Karpas-422 (cell line): ENCODE measurements around the gene LMBR1. TPM values are rescaled to one million over a fixed set of nuclear protein-coding genes. Genes with fewer than 3 reads are reported as not detected.
"Not testable (repeated sequence)": the region's sequence is repeated elsewhere in the genome, so short reads cannot be mapped to it uniquely, and the experiment has no call there.

ENCODE experiments used
- DNase-seq: peaks from one replicate; pipeline ENCODE4 v3.0.0-alpha.2; 2015
- H2AFZ ChIP-seq: fragments of 200-600 bp; sonication (generic); 2 replicates; pipeline ENCODE4 v1.6.1; 2014; ENCODE audit warnings: antibody characterized with exemption, low read length, mixed read lengths
- H3K27ac ChIP-seq: fragments of 200-600 bp; sonication (generic); 2 replicates; pipeline ENCODE4 v1.5.1; 2014; ENCODE audit warnings: mild to moderate bottlenecking, low read length, moderate library complexity
- H3K27me3 ChIP-seq: fragments of 200-600 bp; sonication (generic); 2 replicates; pipeline ENCODE4 v1.6.1; 2014; ENCODE audit warnings: low read length, mixed read lengths
- H3K36me3 ChIP-seq: fragments of 200-600 bp; sonication (generic); 2 replicates; pipeline ENCODE4 v1.6.1; 2014; ENCODE audit warnings: low read length, mixed read lengths; ENCODE audit not compliant: insufficient read depth
- H3K4me1 ChIP-seq: fragments of 200-600 bp; sonication (generic); 2 replicates; pipeline ENCODE4 v1.6.1; 2014; ENCODE audit warnings: mild to moderate bottlenecking, low read length, mixed read lengths
- H3K4me2 ChIP-seq: fragments of 200-600 bp; sonication (generic); 2 replicates; pipeline ENCODE4 v1.6.1; 2014; ENCODE audit warnings: low read length, low read depth, mild to moderate bottlenecking; ENCODE audit not compliant: poor library complexity, severe bottlenecking
- H3K4me3 ChIP-seq: fragments of 200-600 bp; sonication (generic); 2 replicates; pipeline ENCODE4 v1.5.1; 2014; ENCODE audit warnings: mild to moderate bottlenecking, antibody characterized with exemption, low read length, mixed read lengths
- H3K79me2 ChIP-seq: fragments of 200-600 bp; sonication (generic); 2 replicates; pipeline ENCODE4 v1.6.1; 2014; ENCODE audit warnings: mild to moderate bottlenecking, low read length, mixed read lengths
- H3K9ac ChIP-seq: fragments of 200-600 bp; sonication (generic); 2 replicates; pipeline ENCODE4 v1.6.0; 2014; ENCODE audit warnings: low read length
- H3K9me2 ChIP-seq: fragments of 200-600 bp; sonication (generic), shearing (Covaris generic); replicated peaks from 2 replicates; pipeline ENCODE4 v1.6.0; 2014; ENCODE audit warnings: mild to moderate bottlenecking, low read length, moderate library complexity; ENCODE audit not compliant: insufficient read depth
- H3K9me3 ChIP-seq: fragments of 300-700, 200-600 bp; sonication (generic); 2 replicates; pipeline ENCODE4 v1.6.1; 2014; ENCODE audit warnings: low read length, mixed read lengths
- H4K20me1 ChIP-seq: fragments of 200-600 bp; sonication (generic); 2 replicates; pipeline ENCODE4 v1.6.1; 2014; ENCODE audit warnings: mild to moderate bottlenecking, antibody characterized with exemption, low read length, low read depth; ENCODE audit not compliant: insufficient read depth
- total RNA-seq: library from RNA; depleted of rRNA; stranded (reverse); fragments of >200 nt; shearing (Covaris generic); gene quantifications from 2 replicates; pipeline ENCODE4 v1.2.3, GENCODE V29; 2014; ENCODE audit warnings: low replicate concordance

The LMBR1 gene
- total RNA-seq, 1 experiment from 2014 or later, result 202 TPM

- H3K4me1 ChIP-seq, result no peaks in the 10 kb centered on the region
- no peak overlapping the region for H2AFZ ChIP-seq
- H3K36me3 ChIP-seq, result no peaks in the 10 kb centered on the region
- no peaks in the 10 kb centered on the region for H3K79me2 ChIP-seq
- no peaks in the 10 kb centered on the region for H3K27me3 ChIP-seq
- H3K9me2 ChIP-seq, result no peaks in the 10 kb centered on the region
- no peaks in the 10 kb centered on the region for H4K20me1 ChIP-seq
- no peak overlapping the region for H3K27ac ChIP-seq
- no peaks in the 10 kb centered on the region for H3K9me3 ChIP-seq
- H3K9ac ChIP-seq, result no peak overlapping the region
- H3K4me3 ChIP-seq, result no peak overlapping the region
- no peak overlapping the region for H3K4me2 ChIP-seq
- DNase-seq, result no peak
These were observed 237.0 kb downstream of the LMBR1 start for GRCh38 chr7:156655983-156656382.

- no peak overlapping the region for H3K4me2 ChIP-seq
- H3K4me3 ChIP-seq, result no peak overlapping the region
- DNase-seq, result no peak
- no peaks in the 10 kb centered on the region for H3K36me3 ChIP-seq
- no peaks in the 10 kb centered on the region for H3K9me2 ChIP-seq
- H3K79me2 ChIP-seq, result no peaks in the 10 kb centered on the region
- no peaks in the 10 kb centered on the region for H4K20me1 ChIP-seq
- H3K4me1 ChIP-seq, result no peaks in the 10 kb centered on the region
- H3K9me3 ChIP-seq, result no peaks in the 10 kb centered on the region
- H3K27me3 ChIP-seq, result no peaks in the 10 kb centered on the region
- H3K9ac ChIP-seq, result no peak overlapping the region
- H3K27ac ChIP-seq, result no peak overlapping the region
- H2AFZ ChIP-seq, result no peak overlapping the region
These were observed 237.7 kb downstream of the LMBR1 start for GRCh38 chr7:156655251-156655650.

- H4K20me1 ChIP-seq, result no peaks in the 10 kb centered on the region
- no peak for DNase-seq
- no peaks in the 10 kb centered on the region for H3K27me3 ChIP-seq
- no peak overlapping the region for H3K4me2 ChIP-seq
- no peak overlapping the region for H2AFZ ChIP-seq
- no peaks in the 10 kb centered on the region for H3K9me2 ChIP-seq
- H3K79me2 ChIP-seq, result no peaks in the 10 kb centered on the region
- H3K9me3 ChIP-seq, result no peaks in the 10 kb centered on the region
- no peaks in the 10 kb centered on the region for H3K4me1 ChIP-seq
- no peak overlapping the region for H3K9ac ChIP-seq
- H3K36me3 ChIP-seq, result no peaks in the 10 kb centered on the region
- no peak overlapping the region for H3K4me3 ChIP-seq
- H3K27ac ChIP-seq, result no peak overlapping the region
These were observed 238.3 kb downstream of the LMBR1 start for GRCh38 chr7:156654511-156655234.

GRCh38 chr7:156652886-156653568 is 240.0 kb downstream of the LMBR1 start:
- Histone ChIP-seq H3K36me3 (no peaks in the 10 kb centered on the region), H3K4me1 (no peaks in the 10 kb centered on the region), H2AFZ (no peak overlapping the region), H3K9me3 (no peaks in the 10 kb centered on the region), H3K9me2 (no peaks in the 10 kb centered on the region), H3K4me2 (no peak overlapping the region), H3K4me3 (no peak overlapping the region), H3K27ac (no peak overlapping the region), H3K79me2 (no peaks in the 10 kb centered on the region), H3K27me3 (no peaks in the 10 kb centered on the region), H3K9ac (no peak overlapping the region), H4K20me1 (no peaks in the 10 kb centered on the region)
- DNase-seq, result no peak

GRCh38 chr7:156651474-156651873 is 241.5 kb downstream of the LMBR1 start:
- no peak for DNase-seq
- H3K27ac ChIP-seq, result no peak overlapping the region
- no peaks in the 10 kb centered on the region for H3K79me2 ChIP-seq
- H2AFZ ChIP-seq, result no peak overlapping the region
- H3K9me3 ChIP-seq, result no peaks in the 10 kb centered on the region
- no peaks in the 10 kb centered on the region for H3K4me1 ChIP-seq
- no peaks in the 10 kb centered on the region for H3K36me3 ChIP-seq
- no peaks in the 10 kb centered on the region for H4K20me1 ChIP-seq
- no peaks in the 10 kb centered on the region for H3K9me2 ChIP-seq
- no peak overlapping the region for H3K4me2 ChIP-seq
- no peak overlapping the region for H3K9ac ChIP-seq
- H3K4me3 ChIP-seq, result no peak overlapping the region
- no peaks in the 10 kb centered on the region for H3K27me3 ChIP-seq

GRCh38 chr7:156650042-156650441 is 242.9 kb downstream of the LMBR1 start:
- H3K4me2 ChIP-seq, result no peak overlapping the region
- no peaks in the 10 kb centered on the region for H3K27me3 ChIP-seq
- no peak overlapping the region for H2AFZ ChIP-seq
- H3K79me2 ChIP-seq, result no peaks in the 10 kb centered on the region
- DNase-seq, result no peak
- no peaks in the 10 kb centered on the region for H3K36me3 ChIP-seq
- no peak overlapping the region for H3K27ac ChIP-seq
- no peaks in the 10 kb centered on the region for H3K9me3 ChIP-seq
- H3K9me2 ChIP-seq, result no peaks in the 10 kb centered on the region
- no peak overlapping the region for H3K4me3 ChIP-seq
- no peaks in the 10 kb centered on the region for H3K4me1 ChIP-seq
- no peak overlapping the region for H3K9ac ChIP-seq
- H4K20me1 ChIP-seq, result no peaks in the 10 kb centered on the region

- not testable (repeated sequence) for H3K9me2 ChIP-seq, DNase-seq, H3K9me3 ChIP-seq, H3K4me2 ChIP-seq, H3K4me1 ChIP-seq, H3K27me3 ChIP-seq, H4K20me1 ChIP-seq, H3K9ac ChIP-seq, H3K79me2 ChIP-seq, H2AFZ ChIP-seq, H3K27ac ChIP-seq, H3K4me3 ChIP-seq, H3K36me3 ChIP-seq
These were observed 245.7 kb downstream of the LMBR1 start for GRCh38 chr7:156647330-156647729.

- DNase-seq, result no peak
- no peaks in the 10 kb centered on the region for H3K79me2 ChIP-seq
These were observed 250.5 kb downstream of the LMBR1 start for GRCh38 chr7:156642306-156643045.

More at GRCh38 chr7:156642306-156643045, 250.5 kb downstream of the LMBR1 start:
- Histone ChIP-seq H4K20me1 (no peaks in the 10 kb centered on the region), H3K27me3 (no peaks in the 10 kb centered on the region), H3K9ac (no peak overlapping the region), H3K9me2 (no peaks in the 10 kb centered on the region), H3K4me2 (peak overlapping the region; percentile 91), H3K9me3 (no peaks in the 10 kb centered on the region), H3K27ac (no peak overlapping the region), H3K4me3 (no peak overlapping the region), H2AFZ (no peak overlapping the region), H3K36me3 (no peaks in the 10 kb centered on the region), H3K4me1 (peaks cover 17% of the 10 kb centered on the region)
